Measurements from ENCODE around the gene PLAAT5.

Gene PLAAT5

DNA sequence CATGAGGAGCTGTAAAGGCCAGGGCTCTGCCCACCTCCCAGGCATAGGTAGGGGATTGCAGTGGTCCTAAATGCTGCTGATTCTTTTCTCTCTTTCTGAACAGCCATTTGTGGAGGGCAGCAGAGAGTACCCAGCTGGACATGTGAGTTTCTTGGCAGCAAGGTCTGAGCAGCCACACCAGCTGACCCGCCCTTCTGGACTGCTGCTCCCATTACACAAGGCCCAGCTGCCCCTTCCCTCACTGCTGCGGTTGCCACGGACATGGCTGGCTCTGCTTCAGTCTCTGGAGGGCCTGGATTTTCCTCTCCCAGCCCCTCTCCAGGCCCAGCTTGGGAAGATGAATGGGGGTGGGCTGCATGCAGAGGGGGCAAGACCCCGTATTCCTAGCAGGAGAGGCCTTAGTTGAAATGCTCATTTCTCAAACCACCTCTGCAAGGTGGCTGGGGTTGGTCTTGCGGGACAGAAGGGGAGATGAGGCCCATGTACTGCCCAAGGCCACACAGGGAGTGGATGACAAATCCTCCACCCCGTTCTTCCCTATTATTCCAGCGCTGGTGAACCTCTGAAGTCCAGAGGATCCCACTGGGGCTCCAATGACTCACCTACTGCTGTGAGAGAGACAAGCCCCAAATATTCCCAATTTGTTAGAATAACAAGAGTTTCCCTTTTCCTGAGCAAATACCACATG lies 19.5 kb upstream of the PLAAT5 start:
- DNase-seq (ENCODE audit: low read depth) = no peak
- TF ChIP-seq CTCF (IDR thresholded peaks at IDR 0.05; ENCODE audit: control insufficient read depth, extremely low read depth, insufficient read depth) = peak; percentile 7; the same call in 1 of the 2 replicates
- no peak overlapping the region for H3K4me3 ChIP-seq (ENCODE audit: low read depth, low read length)

DNA sequence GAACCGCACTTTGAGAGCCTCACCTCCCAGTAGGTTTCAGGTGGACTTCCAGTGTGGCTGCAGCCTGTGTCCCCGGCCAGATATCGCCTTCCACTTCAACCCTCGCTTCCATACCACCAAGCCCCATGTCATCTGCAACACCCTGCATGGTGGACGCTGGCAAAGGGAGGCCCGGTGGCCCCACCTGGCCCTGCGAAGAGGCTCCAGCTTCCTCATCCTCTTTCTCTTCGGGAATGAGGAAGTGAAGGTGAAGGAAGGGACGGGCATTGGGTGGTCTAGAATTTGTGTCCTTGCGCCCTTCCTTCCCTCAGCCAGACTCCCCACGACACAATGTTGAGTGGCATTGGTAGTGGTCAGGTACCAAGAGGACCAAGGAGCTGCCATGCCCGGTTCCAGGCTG lies 17.8 kb upstream of the PLAAT5 start:
- TF ChIP-seq CTCF (IDR thresholded peaks at IDR 0.05; ENCODE audit: control insufficient read depth, extremely low read depth, insufficient read depth) = no peak
- DNase-seq (ENCODE audit: low read depth) = no peak
- no peak overlapping the region for H3K4me3 ChIP-seq (ENCODE audit: low read depth, low read length)

DNA sequence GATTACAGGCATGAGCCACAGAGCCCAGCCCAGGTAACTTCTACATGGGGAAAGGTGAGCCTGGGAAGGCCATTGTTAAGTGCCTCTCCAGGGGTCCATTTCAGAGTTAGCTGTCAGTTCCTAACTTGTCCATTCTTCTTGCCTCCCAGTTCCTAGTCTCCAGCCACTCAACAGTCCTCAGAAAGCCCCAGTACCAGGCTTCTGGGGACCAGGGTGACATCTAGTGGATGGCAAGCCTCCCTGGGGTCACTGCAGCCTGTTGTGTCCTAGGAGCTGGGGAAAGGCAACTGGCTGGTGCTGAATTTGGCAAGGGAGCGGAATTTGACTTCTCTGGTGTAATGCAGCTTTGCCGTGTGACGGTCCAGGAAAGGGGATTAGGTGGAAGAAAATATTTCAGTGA lies 17.0 kb upstream of the PLAAT5 start:
- TF ChIP-seq CTCF (IDR thresholded peaks at IDR 0.05; ENCODE audit: control insufficient read depth, extremely low read depth, insufficient read depth) = peak; percentile 75
- H3K4me3 ChIP-seq (ENCODE audit: low read depth, low read length) = no peak overlapping the region
- no peak for DNase-seq (ENCODE audit: low read depth)

DNA sequence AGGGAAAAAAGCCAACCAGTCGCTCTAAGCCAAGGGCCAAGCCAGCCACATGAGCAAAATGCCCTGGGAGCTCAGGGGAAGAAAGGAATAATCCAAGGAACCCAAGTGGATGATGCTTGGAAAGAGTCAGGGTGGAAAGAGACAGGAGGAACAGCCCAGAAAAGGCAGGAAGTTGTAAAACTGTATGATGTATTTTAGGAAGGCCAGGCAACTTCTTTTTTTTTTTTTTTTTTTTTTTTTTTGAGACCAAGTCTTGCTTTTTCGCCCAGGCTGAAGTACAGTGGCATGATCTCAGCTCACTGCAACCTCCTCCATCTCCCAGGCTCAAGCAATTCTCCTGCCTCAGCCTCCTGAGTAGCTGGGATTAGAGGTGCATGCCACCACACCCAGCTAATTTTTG lies 16.5 kb upstream of the PLAAT5 start:
- no peak for DNase-seq (ENCODE audit: low read depth)
- no peak for TF ChIP-seq CTCF (IDR thresholded peaks at IDR 0.05; ENCODE audit: control insufficient read depth, extremely low read depth, insufficient read depth)
- H3K4me3 ChIP-seq (ENCODE audit: low read depth, low read length) = no peak overlapping the region

DNA sequence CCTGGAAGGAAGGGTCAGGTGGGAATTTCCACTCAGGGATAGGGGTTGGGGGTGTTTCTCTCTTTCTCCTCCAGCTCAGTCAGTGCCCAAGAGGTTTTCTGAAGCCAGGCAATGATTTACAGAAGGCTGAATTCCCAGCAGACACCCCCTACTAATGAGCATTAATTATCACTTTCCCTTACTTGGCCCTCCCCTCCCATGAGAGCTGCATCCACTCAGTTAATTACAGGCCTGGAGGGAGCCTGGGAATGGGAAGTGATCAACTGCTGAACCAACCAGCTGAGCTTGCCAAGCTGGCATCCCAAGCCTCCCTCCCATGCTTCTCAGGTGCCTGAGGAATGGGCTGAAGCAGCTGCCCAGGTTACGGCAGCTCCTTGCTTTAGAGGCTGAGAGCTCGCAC lies 15.9 kb upstream of the PLAAT5 start:
- no peak for DNase-seq (ENCODE audit: low read depth)
- H3K4me3 ChIP-seq (ENCODE audit: low read depth, low read length) = no peak overlapping the region

GRCh38 chr11:63505857-63506528 lies 15.0 kb upstream of the PLAAT5 start, which contains the start of gene LGALS12:
Gene LGALS12 (plus strand): TSS chr11:63506084. CDS start chr11:63506459, 375 bp downstream.
- TF ChIP-seq CTCF (IDR thresholded peaks at IDR 0.05; ENCODE audit: control insufficient read depth, extremely low read depth, insufficient read depth) = no peak
- H3K4me3 ChIP-seq (ENCODE audit: low read depth, low read length) = no peak within 1 kb of the TSS
- no peak for DNase-seq (ENCODE audit: low read depth)

More for the DNA sequence above, 15.9 kb upstream of the PLAAT5 start:
- no peak for TF ChIP-seq CTCF (IDR thresholded peaks at IDR 0.05; ENCODE audit: control insufficient read depth, extremely low read depth, insufficient read depth)

Measured in LNCaP clone FGC (cell line).